ENCODE results near the gene XPO4. TPM values are rescaled to one million over a fixed set of nuclear protein-coding genes. Genes with fewer than 3 reads are reported as not detected.
"Not testable (repeated sequence)": the region's sequence is repeated elsewhere in the genome, so short reads cannot be mapped to it uniquely, and the experiment has no call there.

The XPO4 gene
- total RNA-seq, 4 donors from 2014 or later = 15.0 to 23.2 (median 17.6) TPM

DNA sequence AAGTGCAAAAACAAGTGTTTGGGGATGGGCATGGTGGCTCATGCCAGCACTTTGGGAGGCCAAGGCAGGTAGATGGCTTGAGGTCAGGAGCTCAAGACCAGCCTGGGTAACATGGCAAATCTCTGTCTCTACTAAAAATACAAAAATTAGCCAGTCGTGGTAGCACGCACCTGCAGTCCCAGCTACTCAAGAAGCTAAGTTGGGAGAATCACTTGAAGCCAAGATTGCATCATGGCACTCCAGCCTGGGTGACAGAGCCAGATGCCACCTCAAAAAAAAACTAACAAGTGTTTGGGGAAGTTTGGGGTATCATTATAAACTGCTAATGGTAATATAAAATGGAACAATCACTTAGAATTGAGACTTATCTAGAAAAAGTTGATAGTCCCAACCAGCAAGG lies 24.6 kb downstream of the XPO4 start:
- no peak for DNase-seq (ENCODE audit: low spot score in 2 of 2)
- H3K4me1 ChIP-seq = peaks cover 11% of the 10 kb centered on the region
- no peak for TF ChIP-seq POLR2AphosphoS5 (IDR thresholded peaks at IDR 0.05)
- TF ChIP-seq, protein P1, sequence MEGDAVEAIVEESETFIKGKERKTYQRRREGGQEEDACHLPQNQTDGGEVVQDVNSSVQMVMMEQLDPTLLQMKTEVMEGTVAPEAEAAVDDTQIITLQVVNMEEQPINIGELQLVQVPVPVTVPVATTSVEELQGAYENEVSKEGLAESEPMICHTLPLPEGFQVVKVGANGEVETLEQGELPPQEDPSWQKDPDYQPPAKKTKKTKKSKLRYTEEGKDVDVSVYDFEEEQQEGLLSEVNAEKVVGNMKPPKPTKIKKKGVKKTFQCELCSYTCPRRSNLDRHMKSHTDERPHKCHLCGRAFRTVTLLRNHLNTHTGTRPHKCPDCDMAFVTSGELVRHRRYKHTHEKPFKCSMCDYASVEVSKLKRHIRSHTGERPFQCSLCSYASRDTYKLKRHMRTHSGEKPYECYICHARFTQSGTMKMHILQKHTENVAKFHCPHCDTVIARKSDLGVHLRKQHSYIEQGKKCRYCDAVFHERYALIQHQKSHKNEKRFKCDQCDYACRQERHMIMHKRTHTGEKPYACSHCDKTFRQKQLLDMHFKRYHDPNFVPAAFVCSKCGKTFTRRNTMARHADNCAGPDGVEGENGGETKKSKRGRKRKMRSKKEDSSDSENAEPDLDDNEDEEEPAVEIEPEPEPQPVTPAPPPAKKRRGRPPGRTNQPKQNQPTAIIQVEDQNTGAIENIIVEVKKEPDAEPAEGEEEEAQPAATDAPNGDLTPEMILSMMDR (IDR thresholded peaks at IDR 0.05) = no peak
- no peak for TF ChIP-seq EP300 (IDR thresholded peaks at IDR 0.05)
- TF ChIP-seq POLR2A (IDR thresholded peaks at IDR 0.05) = no peak
- no peaks in the 10 kb centered on the region for H3K27me3 ChIP-seq
- 95% methylated on average over 2 of the region's 2 CpGs for WGBS
- no peak overlapping the region for H3K27ac ChIP-seq
- no peaks in the 10 kb centered on the region for H3K9me3 ChIP-seq
- no peak overlapping the region for H3K4me3 ChIP-seq
- no peaks in the 10 kb centered on the region for H3K36me3 ChIP-seq

DNA sequence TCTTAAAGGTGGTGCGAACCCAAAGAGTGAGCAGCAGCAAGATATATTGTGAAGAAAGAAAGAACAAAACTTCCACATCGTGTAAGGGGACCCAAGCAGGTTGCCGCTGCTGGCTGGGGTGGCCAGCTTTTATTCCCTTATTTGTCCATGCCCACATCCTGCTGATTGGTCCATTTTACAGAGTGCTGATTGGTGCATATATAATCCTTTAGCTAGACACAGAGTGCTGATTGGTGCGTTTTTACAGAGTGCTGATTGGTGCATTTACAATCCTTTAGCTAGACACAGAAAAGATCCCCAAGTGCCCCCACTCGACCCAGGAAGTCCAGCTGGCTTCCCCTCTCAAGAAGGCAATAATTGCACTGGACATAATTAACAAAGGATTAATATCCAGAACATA lies 25.7 kb downstream of the XPO4 start:
- H3K9me3 ChIP-seq; H3K4me1 ChIP-seq; H3K27ac ChIP-seq; H3K4me3 ChIP-seq; H3K36me3 ChIP-seq; H3K27me3 ChIP-seq; DNase-seq (ENCODE audit: low spot score in 2 of 2): not testable (repeated sequence)
- 95% methylated on average over 5 of the region's 5 CpGs for WGBS

DNA sequence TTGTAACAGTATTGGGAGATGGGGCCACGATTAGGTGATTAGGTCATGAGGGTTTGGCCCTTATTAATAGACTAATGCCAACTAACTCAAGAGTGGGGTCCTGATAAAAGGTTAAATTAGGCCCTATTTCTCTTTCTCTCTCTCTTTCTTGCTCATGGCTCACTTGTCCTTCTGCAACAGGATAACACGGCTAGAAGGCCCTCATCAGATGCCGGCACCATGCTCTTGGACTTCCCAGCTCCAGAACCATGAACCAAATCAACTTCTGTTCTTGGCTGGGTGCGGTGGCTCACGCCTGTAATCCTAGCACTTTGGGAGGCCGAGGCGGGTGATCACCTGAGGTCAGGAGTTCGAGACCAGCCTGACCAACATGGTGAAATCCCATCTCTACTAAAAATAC lies 28.1 kb downstream of the XPO4 start:
- 95% methylated on average over 8 of the region's 8 CpGs for WGBS
- not testable (repeated sequence) for H3K27me3 ChIP-seq; H3K4me3 ChIP-seq; H3K36me3 ChIP-seq; H3K27ac ChIP-seq; H3K4me1 ChIP-seq; DNase-seq (ENCODE audit: low spot score in 2 of 2); H3K9me3 ChIP-seq

DNA sequence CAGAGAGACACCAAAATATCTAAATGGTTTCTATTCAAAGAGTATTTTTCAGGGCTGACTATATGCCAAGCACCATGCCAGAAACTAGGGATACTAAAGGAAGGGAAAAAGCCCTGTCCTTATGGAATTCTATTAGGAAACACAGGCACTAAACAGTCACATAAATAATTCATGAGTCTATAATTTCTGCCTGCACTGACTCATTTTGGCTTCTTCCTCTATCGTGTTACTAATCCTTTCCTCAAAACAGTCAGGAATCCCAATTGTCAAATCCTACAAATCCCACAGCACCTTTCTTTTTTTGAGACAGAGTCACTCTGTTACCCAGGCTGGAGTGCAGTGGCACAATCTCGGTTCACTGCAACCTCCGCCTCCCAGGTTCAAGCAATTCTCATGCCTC lies 29.2 kb downstream of the XPO4 start:
- H3K9me3 ChIP-seq = no peaks in the 10 kb centered on the region
- no peak overlapping the region for H3K27ac ChIP-seq
- 55% methylated on average over 3 of the region's 3 CpGs for WGBS
- TF ChIP-seq EP300 (IDR thresholded peaks at IDR 0.05) = no peak
- no peak for TF ChIP-seq POLR2AphosphoS5 (IDR thresholded peaks at IDR 0.05)
- TF ChIP-seq, protein P1 (IDR thresholded peaks at IDR 0.05) = no peak
- no peak for TF ChIP-seq POLR2A (IDR thresholded peaks at IDR 0.05)
- DNase-seq (ENCODE audit: low spot score in 2 of 2) = no peak
- H3K4me3 ChIP-seq = no peak overlapping the region
- H3K4me1 ChIP-seq = peaks cover 7% of the 10 kb centered on the region
- H3K27me3 ChIP-seq = no peaks in the 10 kb centered on the region
- no peaks in the 10 kb centered on the region for H3K36me3 ChIP-seq

DNA sequence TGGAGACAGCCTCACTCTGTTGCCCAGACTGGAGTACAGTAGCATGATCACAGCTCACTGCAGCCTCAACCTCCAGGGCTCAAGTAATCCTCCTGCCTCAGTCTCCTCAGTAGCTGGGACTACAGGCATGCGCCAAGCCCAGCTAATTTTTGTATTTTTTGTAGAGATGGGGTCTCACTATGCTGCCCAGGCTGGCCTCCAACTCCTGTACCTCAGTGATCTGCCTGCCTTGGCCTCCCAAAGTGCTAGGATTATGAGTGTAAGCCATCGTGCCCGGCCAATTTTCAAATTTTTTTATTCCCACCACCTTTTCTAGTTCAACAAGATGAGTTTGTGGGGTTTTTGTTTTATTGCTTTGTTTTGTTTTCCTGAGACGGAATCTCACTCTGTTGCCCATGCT lies 31.7 kb downstream of the XPO4 start:
- WGBS = 70% methylated on average over 4 of the region's 4 CpGs
- no peak for DNase-seq (ENCODE audit: low spot score in 2 of 2)
- H3K36me3 ChIP-seq = no peaks in the 10 kb centered on the region
- TF ChIP-seq EP300 (IDR thresholded peaks at IDR 0.05) (no peak), POLR2AphosphoS5 (IDR thresholded peaks at IDR 0.05) (no peak), POLR2A (IDR thresholded peaks at IDR 0.05) (no peak)
- TF ChIP-seq, protein P1 (IDR thresholded peaks at IDR 0.05) = no peak
- peaks cover 7% of the 10 kb centered on the region for H3K4me1 ChIP-seq
- H3K27ac ChIP-seq = no peak overlapping the region
- no peaks in the 10 kb centered on the region for H3K27me3 ChIP-seq
- H3K4me3 ChIP-seq = no peak overlapping the region
- H3K9me3 ChIP-seq = no peaks in the 10 kb centered on the region

DNA sequence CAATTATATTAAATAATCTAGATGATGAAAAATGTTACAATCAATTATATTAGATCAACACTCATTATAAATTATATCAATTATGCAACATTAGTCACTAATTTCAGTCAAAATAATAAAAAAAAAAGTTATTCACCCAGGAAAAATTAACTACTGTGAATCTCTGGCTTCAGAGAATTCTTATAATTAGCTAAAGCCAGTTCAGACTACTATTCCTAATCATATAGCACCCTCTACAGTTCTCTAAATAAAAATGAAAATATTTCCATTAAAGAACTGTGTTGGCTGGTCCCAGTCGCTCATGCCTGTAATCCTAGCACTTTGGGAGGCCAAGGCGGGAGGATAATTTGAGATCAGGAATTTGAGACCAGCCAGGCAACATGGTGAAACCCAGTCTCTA lies 33.0 kb downstream of the XPO4 start:
- DNase-seq (ENCODE audit: low spot score in 2 of 2) = no peak
- Histone ChIP-seq H3K27ac (no peak overlapping the region), H3K27me3 (no peaks in the 10 kb centered on the region), H3K36me3 (no peaks in the 10 kb centered on the region), H3K4me1 (peaks cover 7% of the 10 kb centered on the region), H3K4me3 (no peak overlapping the region), H3K9me3 (no peaks in the 10 kb centered on the region)
- no peak for TF ChIP-seq POLR2A (IDR thresholded peaks at IDR 0.05)
- TF ChIP-seq, protein P1 (IDR thresholded peaks at IDR 0.05) = no peak
- TF ChIP-seq EP300 (IDR thresholded peaks at IDR 0.05) = no peak
- no peak for TF ChIP-seq POLR2AphosphoS5 (IDR thresholded peaks at IDR 0.05)
- 82% methylated on average over 2 of the region's 2 CpGs for WGBS

Data from suprapubic skin (tissue), 4 donors.